Measurements from ENCODE around the gene TDRD9.

- TF ChIP-seq, protein P1, sequence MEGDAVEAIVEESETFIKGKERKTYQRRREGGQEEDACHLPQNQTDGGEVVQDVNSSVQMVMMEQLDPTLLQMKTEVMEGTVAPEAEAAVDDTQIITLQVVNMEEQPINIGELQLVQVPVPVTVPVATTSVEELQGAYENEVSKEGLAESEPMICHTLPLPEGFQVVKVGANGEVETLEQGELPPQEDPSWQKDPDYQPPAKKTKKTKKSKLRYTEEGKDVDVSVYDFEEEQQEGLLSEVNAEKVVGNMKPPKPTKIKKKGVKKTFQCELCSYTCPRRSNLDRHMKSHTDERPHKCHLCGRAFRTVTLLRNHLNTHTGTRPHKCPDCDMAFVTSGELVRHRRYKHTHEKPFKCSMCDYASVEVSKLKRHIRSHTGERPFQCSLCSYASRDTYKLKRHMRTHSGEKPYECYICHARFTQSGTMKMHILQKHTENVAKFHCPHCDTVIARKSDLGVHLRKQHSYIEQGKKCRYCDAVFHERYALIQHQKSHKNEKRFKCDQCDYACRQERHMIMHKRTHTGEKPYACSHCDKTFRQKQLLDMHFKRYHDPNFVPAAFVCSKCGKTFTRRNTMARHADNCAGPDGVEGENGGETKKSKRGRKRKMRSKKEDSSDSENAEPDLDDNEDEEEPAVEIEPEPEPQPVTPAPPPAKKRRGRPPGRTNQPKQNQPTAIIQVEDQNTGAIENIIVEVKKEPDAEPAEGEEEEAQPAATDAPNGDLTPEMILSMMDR (IDR thresholded peaks at IDR 0.05; ENCODE audit: low read depth, low read length), result no peak
- TF ChIP-seq POLR2A (IDR thresholded peaks at IDR 0.05; ENCODE audit: extremely low read depth, insufficient read length) (no peak), MYC (IDR thresholded peaks at IDR 0.05; ENCODE audit: low read depth, low read length) (no peak)
- TF ChIP-seq, protein P2, sequence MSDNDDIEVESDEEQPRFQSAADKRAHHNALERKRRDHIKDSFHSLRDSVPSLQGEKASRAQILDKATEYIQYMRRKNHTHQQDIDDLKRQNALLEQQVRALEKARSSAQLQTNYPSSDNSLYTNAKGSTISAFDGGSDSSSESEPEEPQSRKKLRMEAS (IDR thresholded peaks at IDR 0.05; ENCODE audit: low read depth, low read length), result no peak
Observed at GRCh38 chr14:103925316-103925715, 2.9 kb upstream of the TDRD9 start.
